NCI-H2196 treated with DMSO at 0.1 percent for 48 hours (cell line): ENCODE results near the gene LDLRAD4.

Source experiments
- DNase-seq: peaks from one replicate; lab custom pipeline; 2025; ENCODE audit not compliant: unreplicated experiment; lab: John Stamatoyannopoulos, UW

LDLRAD4 gene

GRCh38 chr18:13201292-13201691, 17.3 kb upstream of the LDLRAD4 start:
- DNase-seq: no peak

DNA sequence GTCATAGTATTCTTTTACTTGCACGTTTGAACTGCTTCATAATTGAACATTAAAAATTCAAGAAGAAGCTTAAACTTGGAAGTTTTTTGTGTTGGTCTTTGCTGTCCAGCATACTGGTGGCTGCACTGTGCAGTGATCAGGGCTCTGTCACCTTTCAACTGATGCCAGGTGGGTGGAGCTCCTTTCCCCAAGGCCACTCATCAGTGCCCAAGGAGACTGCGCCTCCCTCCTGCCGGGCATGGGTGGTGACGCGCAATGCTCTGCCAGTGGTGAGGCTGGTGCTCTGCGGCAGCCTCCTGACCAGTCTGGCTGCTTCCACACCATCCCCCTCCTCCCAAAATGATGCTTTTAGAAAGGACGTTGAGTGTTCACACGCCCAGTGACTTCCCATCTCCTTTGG, 16.0 kb upstream of the LDLRAD4 start:
- DNase-seq: no peak

DNA sequence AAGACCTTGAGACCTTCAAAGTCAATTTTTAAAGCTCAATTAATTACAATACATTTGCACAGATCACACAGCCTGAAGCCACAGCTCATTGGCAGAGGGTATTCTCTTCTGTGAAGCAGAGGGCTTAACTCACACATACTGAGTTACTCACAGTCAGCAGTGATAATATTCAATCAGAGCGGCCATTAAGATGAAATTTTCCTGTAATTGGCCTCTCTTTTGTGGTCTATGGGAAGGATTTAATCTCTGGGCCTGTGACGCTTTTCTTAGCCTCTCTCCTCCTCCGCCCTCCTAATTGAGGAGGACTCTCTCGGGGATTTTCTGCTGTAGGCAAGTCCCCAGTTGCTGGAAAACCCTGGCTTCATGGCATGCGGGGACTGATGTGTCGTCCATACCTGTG, 12.3 kb upstream of the LDLRAD4 start:
- DNase-seq: no peak

- DNase-seq: no peak
Measured at GRCh38 chr18:13207294-13207693, 11.3 kb upstream of the LDLRAD4 start.

DNA sequence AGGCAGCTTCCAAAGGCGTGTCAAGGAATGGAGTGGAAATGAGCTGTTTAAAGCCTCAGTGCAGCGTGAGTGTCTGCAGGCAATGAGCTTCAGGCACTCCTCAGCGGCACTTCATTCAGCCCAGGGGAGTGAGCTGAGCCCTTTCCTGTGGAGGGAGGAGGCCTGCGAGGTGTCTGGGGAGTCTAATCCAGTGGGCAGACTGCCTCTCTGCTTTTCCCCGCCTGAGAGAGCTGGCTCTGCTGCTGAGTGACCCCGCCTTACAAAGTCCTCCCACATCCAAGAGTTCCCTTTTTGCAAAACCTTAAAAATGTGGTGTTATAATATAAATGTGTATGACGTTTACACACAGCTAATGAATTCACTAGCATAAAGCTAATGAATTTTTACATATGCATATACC, 7.0 kb upstream of the LDLRAD4 start:
- no peak for DNase-seq

- no peak for DNase-seq
Measured at GRCh38 chr18:13213036-13213795, 5.3 kb upstream of the LDLRAD4 start.

DNA sequence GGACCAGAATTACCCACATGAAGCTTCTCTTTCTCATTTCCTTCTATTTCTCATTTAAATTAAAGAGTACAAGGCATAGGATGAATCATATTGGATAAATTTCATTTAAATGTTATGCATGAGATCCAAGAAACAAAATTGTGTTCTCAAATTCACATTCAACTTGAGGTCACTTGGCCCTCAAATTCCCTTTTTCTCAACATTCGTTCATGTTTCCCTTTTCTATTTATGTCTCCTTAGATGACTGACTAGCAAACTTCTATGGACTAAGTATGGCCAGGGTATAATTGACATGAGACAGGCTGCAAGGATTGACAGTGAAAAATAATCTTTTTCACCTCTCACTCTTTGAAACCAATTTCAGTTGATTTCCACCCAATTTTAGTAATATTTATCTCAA, 4.0 kb upstream of the LDLRAD4 start:
- no peak for DNase-seq

DNA sequence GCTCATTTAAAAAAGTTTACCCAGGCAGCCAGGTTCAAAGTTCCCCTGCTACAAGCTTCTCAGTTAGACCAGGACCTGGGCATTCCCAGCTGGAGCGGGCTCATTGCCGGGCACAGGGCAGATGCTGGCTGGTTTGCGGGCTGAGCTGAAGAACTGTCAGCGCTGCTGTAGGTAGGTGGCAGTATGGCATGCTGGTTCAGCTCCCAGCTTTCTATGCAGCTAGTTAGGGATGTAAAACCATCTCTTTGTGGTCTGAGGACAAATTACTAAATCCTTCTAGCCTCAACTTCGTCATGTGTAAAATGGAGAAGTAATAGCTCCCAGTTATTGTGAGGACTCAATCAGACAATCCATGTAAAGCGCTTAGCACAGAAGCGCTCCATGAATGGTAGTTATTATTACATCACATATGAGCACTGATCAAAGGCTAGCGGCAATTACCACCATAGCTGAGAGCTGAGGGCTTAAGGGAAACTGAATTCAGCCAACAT, 2.4 kb upstream of the LDLRAD4 start:
- DNase-seq: peak; percentile 68

- no peak for DNase-seq
Measured at GRCh38 chr18:13216711-13217465, 1.7 kb upstream of the LDLRAD4 start.

DNA sequence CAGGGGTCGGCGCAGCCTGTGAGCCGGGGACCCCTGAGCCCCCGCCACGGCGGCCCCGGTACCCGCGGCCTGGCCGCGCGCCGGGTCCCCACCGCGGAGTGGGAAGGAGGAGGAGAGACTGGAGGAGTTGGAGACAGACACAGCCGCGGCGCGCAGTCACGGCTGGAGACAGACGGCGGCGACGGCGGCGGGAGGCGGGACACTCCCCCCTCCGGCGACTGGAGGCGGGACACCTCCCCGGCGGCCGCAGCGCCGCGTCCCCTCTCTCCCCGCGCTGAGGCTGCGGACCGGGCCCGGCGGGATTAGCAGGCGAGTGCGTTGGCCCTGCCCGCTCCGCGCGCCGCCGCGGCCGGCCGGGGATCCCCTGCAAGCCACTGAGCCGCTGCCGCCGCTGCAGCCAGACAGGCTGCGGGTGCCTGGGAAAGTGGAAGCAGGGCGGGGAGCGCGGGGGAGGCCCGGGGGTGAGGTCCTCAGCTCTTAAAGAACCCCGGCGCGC, 1.0 kb upstream of the LDLRAD4 start:
- peak; percentile 26 for DNase-seq

DNA sequence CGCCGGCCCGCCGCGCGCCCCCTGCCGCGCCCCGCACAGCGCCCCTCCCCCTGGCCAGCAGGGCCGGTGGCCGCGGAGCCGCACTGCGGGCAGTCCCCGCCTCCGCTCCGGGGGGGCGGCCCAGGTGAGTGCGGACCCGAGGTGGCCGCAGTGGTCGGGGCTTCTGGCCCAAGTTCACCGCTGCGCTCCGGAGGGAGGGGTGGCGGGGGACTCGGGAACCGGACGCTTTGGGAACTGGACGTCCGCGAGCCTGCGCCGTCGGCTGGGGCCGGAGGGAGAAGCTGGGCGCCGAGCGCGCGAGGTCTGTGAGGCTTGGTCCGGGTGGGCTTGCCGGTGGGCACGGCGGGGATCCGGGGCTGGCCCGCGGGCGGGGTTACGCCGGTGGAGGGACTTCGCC, 591 bp upstream of the LDLRAD4 start:
- no peak for DNase-seq

DNA sequence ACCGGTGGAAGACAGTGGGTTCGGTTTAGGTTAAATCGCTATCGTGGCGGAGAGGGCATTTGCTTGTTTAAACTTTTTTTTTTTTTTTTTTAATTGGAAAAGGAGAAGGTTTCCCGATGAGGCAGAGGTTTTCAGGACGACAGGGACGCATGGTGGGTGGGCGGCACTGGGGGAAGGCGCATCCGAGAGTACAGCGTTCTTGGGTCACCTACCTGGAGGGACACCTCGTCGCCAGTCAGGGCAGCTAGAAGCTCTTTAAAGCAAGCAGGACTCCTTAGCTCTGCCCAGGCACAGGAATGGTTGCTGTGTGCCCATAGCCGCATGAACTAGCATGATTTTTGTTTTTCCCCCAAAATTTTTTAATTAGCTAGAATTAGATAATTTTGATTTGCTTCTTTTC, 437 bp downstream of the LDLRAD4 start:
- DNase-seq: no peak

GRCh38 chr18:13219593-13220159, 1.1 kb downstream of the LDLRAD4 start:
- no peak for DNase-seq

- DNase-seq: no peak
Measured at GRCh38 chr18:13220361-13220991, 1.9 kb downstream of the LDLRAD4 start.

- peak; percentile 71 for DNase-seq
Measured at GRCh38 chr18:13221869-13222855, 3.6 kb downstream of the LDLRAD4 start.

GRCh38 chr18:13222856-13223281, 4.3 kb downstream of the LDLRAD4 start:
- peak; percentile 84 for DNase-seq

GRCh38 chr18:13223311-13224143, 5.0 kb downstream of the LDLRAD4 start:
- no peak for DNase-seq

GRCh38 chr18:13225261-13225660, 6.7 kb downstream of the LDLRAD4 start:
- DNase-seq: no peak

GRCh38 chr18:13226533-13227144, 8.1 kb downstream of the LDLRAD4 start:
- no peak for DNase-seq
